H1 (cell line): Measurements from ENCODE around the gene CCDC33. TPM values are rescaled to one million over a fixed set of nuclear protein-coding genes. Genes with fewer than 3 reads are reported as not detected.

Experiments
- CTCF ChIA-PET: fragments of 300-600 bp; sonication (Branson Sonifier 250); formaldehyde crosslinking; loops from one replicate; lab custom pipeline; 2021; ENCODE audit not compliant: partially characterized antibody; lab: Charles Lee
- POLR2A ChIA-PET: fragments of 300-600 bp; sonication (Branson Sonifier 250); formaldehyde crosslinking; loops from one replicate; lab custom pipeline; 2021; ENCODE audit warnings: inconsistent platforms; ENCODE audit not compliant: partially characterized antibody; lab: Charles Lee
- DNase-seq, 2 experiments: peaks; one replicate each; pipeline versions ENCODE4 v3.0.0 to v3.0.0-alpha.2; 2010 to 2022; ENCODE audit warnings: low spot score in 2 of 2, low read depth in 1 of 2, mixed read lengths in 1 of 2
- FAIRE-seq: peaks from 2 replicates; lab custom pipeline; 2011; peaks lifted over from hg19 to GRCh38; lab: Jason Lieb, UNC
- H2AFZ ChIP-seq: 2 replicates; pipeline ENCODE4 v1.8.1; 2012; ENCODE audit warnings: low read length, inconsistent platforms
- H2AK5ac ChIP-seq: 2 replicates; pipeline ENCODE4 v1.6.1; 2013; ENCODE audit warnings: low read depth, low read length
- H2BK120ac ChIP-seq: replicated peaks from 2 replicates; pipeline ENCODE3; 2013; ENCODE audit warnings: low read depth, low read length, inconsistent platforms
- H2BK12ac ChIP-seq: 2 replicates; pipeline ENCODE4 v1.6.1; 2013; ENCODE audit warnings: low read depth, low read length
- H2BK15ac ChIP-seq: 2 replicates; pipeline ENCODE4 v1.6.1; 2013; ENCODE audit warnings: low read length
- H2BK20ac ChIP-seq: 2 replicates; pipeline ENCODE4 v1.6.1; 2013; ENCODE audit warnings: low read length
- H2BK5ac ChIP-seq: 2 replicates; pipeline ENCODE4 v1.6.1; 2013; ENCODE audit warnings: low read depth, low read length
- H3K14ac ChIP-seq: 2 replicates; pipeline ENCODE4 v1.6.1; 2013; ENCODE audit warnings: inconsistent platforms; ENCODE audit not compliant: insufficient read length
- H3K18ac ChIP-seq: 2 replicates; pipeline ENCODE4 v1.6.1; 2013; ENCODE audit warnings: low read length; ENCODE audit errors: extremely low read depth
- H3K23ac ChIP-seq: 2 replicates; pipeline ENCODE4 v1.6.1; 2013; ENCODE audit warnings: inconsistent platforms; ENCODE audit not compliant: insufficient read length
- H3K23me2 ChIP-seq: 2 replicates; pipeline ENCODE4 v1.6.1; 2013; ENCODE audit warnings: low read depth, low read length
- H3K27ac ChIP-seq: 2 replicates; pipeline ENCODE4 v1.6.1; 2011; ENCODE audit warnings: low read depth, low read length, inconsistent platforms
- H3K27me3 ChIP-seq, 4 experiments: replicated peaks in 1 of 4; 1 replicate in 1 of 4; 2 replicates in 3 of 4; pipeline versions ENCODE4 v1.6.1 to v1.8.1; 2011 to 2013; ENCODE audit warnings: low read length in 3 of 4, mild to moderate bottlenecking in 3 of 4, inconsistent platforms in 2 of 4, mixed read lengths in 2 of 4, moderate library complexity in 1 of 4; ENCODE audit not compliant: control insufficient read depth in 3 of 4, insufficient read depth in 3 of 4; ENCODE audit errors: extremely low read depth in 1 of 4
- H3K36me3 ChIP-seq, 4 experiments: 2 replicates each; pipeline versions ENCODE4 v1.6.1 to v1.8.1; 2011 to 2013; ENCODE audit warnings: mild to moderate bottlenecking in 4 of 4, low read length in 3 of 4, moderate library complexity in 2 of 4, control low read depth in 1 of 4, inconsistent platforms in 1 of 4; ENCODE audit not compliant: insufficient read depth in 4 of 4, control insufficient read depth in 2 of 4
- H3K4ac ChIP-seq: replicated peaks from 2 replicates; pipeline ENCODE3; 2013; ENCODE audit warnings: low read length, low read depth, mixed read lengths, inconsistent platforms; ENCODE audit not compliant: insufficient read length
- H3K4me1 ChIP-seq, 4 experiments: replicated peaks in 1 of 4; 1 replicate in 1 of 4; 2 replicates in 3 of 4; pipeline versions ENCODE4 v1.6.1 to v1.8.1; 2011 to 2013; ENCODE audit warnings: low read length in 3 of 4, inconsistent platforms in 2 of 4, mixed read lengths in 1 of 4; ENCODE audit not compliant: insufficient read depth in 4 of 4, control insufficient read depth in 3 of 4
- H3K4me2 ChIP-seq, 2 experiments: 2 replicates each; pipeline versions ENCODE4 v1.6.1 to v1.8.1; 2011 to 2013; ENCODE audit warnings: low read depth in 2 of 2, low read length in 2 of 2, control low read depth in 1 of 2, inconsistent platforms in 1 of 2, mild to moderate bottlenecking in 1 of 2; ENCODE audit not compliant: insufficient read depth in 1 of 2
- H3K4me3 ChIP-seq, 4 experiments: fragments of 200-600, 300-600 bp in 1 of 4; sonication (generic), shearing (Covaris generic), sonication (Bioruptor Twin) in 1 of 4; 2 replicates each; pipeline versions ENCODE4 v1.5.1 to v1.8.1; 2011 to 2016; ENCODE audit warnings: low read length in 4 of 4, low read depth in 3 of 4, control low read depth in 2 of 4, inconsistent platforms in 2 of 4, mild to moderate bottlenecking in 2 of 4, mixed read lengths in 1 of 4, moderate library complexity in 1 of 4; ENCODE audit not compliant: insufficient read depth in 2 of 4; ENCODE audit errors: extremely low read depth in 1 of 4
- H3K56ac ChIP-seq: replicated peaks from 2 replicates; pipeline ENCODE3; 2013; ENCODE audit warnings: low read depth, mild to moderate bottlenecking, mixed read lengths, low read length, inconsistent platforms; ENCODE audit not compliant: insufficient read length
- H3K79me1 ChIP-seq: 2 replicates; pipeline ENCODE4 v1.6.1; 2013; ENCODE audit warnings: low read depth, low read length, control low read depth
- H3K79me2 ChIP-seq, 2 experiments: 2 replicates each; pipeline versions ENCODE4 v1.6.1 to v1.8.1; 2012 to 2013; ENCODE audit warnings: low read length in 2 of 2, mild to moderate bottlenecking in 2 of 2, inconsistent platforms in 1 of 2; ENCODE audit not compliant: insufficient read depth in 2 of 2, control insufficient read depth in 1 of 2
- H3K9ac ChIP-seq, 4 experiments: replicated peaks in 1 of 4; 1 replicate in 1 of 4; 2 replicates in 3 of 4; pipeline versions ENCODE4 v1.6.1 to v1.8.1; 2011 to 2013; ENCODE audit warnings: low read depth in 3 of 4, low read length in 3 of 4, control low read depth in 2 of 4, mild to moderate bottlenecking in 2 of 4, moderate library complexity in 2 of 4, inconsistent platforms in 1 of 4; ENCODE audit errors: extremely low read depth in 1 of 4
- H3K9me3 ChIP-seq, 2 experiments: 2 replicates each; pipeline versions ENCODE4 v1.6.1 to v1.8.1; 2012 to 2013; ENCODE audit warnings: mild to moderate bottlenecking in 2 of 2, moderate library complexity in 2 of 2, control low read depth in 1 of 2, inconsistent platforms in 1 of 2, low read depth in 1 of 2, low read length in 1 of 2, mixed read lengths in 1 of 2; ENCODE audit not compliant: insufficient read depth in 2 of 2
- H4K20me1 ChIP-seq, 2 experiments: replicated peaks in 1 of 2; 2 replicates each; pipeline versions ENCODE3 to v1.8.1; 2011 to 2013; ENCODE audit warnings: inconsistent platforms in 2 of 2, low read length in 2 of 2, mild to moderate bottlenecking in 1 of 2; ENCODE audit not compliant: insufficient read depth in 2 of 2, control insufficient read depth in 1 of 2
- H4K5ac ChIP-seq: 2 replicates; pipeline ENCODE4 v1.6.1; 2013; ENCODE audit warnings: low read length, low read depth, mixed read lengths, inconsistent platforms; ENCODE audit not compliant: insufficient read length
- H4K8ac ChIP-seq: 2 replicates; pipeline ENCODE4 v1.8.0; 2013; ENCODE audit warnings: mild to moderate bottlenecking, moderate library complexity, low read length, inconsistent platforms; ENCODE audit not compliant: insufficient read depth; ENCODE audit errors: extremely low read depth
- H4K91ac ChIP-seq: replicated peaks from 2 replicates; pipeline ENCODE3; 2013; ENCODE audit warnings: low read length, mixed read lengths, inconsistent platforms; ENCODE audit not compliant: insufficient read length
- ASH2L ChIP-seq: fragments of 200-600, 300-600 bp; sonication (generic); IDR thresholded peaks from one replicate; pipeline ENCODE4 v1.7.1; 2017; ENCODE audit warnings: low read length
- BCL11A ChIP-seq, 2 experiments: IDR thresholded peaks; one replicate each; pipeline ENCODE4 v1.6.1; 2011; ENCODE audit warnings: low read depth in 2 of 2, low read length in 2 of 2, mild to moderate bottlenecking in 2 of 2
- CBX5 ChIP-seq: fragments of 300-800, 300-1000 bp; sonication (generic); IDR thresholded peaks from 2 replicates; pipeline ENCODE4 v1.7.1; 2016; ENCODE audit warnings: antibody characterized with exemption, low read length, low read depth
- CEBPB ChIP-seq: IDR thresholded peaks from 2 replicates; pipeline ENCODE4 v1.6.1; 2012; ENCODE audit warnings: low read depth, low read length
- EGR1 ChIP-seq: IDR thresholded peaks from 2 replicates; pipeline ENCODE4 v1.6.1; 2011; ENCODE audit warnings: low read depth, low read length, borderline replicate concordance
- FOSL1 ChIP-seq: IDR thresholded peaks from 2 replicates; pipeline ENCODE4 v1.6.1; 2011; ENCODE audit warnings: mild to moderate bottlenecking, low read depth, low read length, moderate library complexity; ENCODE audit not compliant: insufficient read depth
- JUND ChIP-seq: IDR thresholded peaks from 2 replicates; pipeline ENCODE4 v1.6.1; 2011; ENCODE audit warnings: mild to moderate bottlenecking, improper control_type of control experiment, low read length
- KDM4A ChIP-seq: IDR thresholded peaks from one replicate; pipeline ENCODE4 v1.7.1; 2012; ENCODE audit warnings: low read depth, mild to moderate bottlenecking, moderate library complexity, low read length, inconsistent platforms; ENCODE audit not compliant: severe bottlenecking
- RFX5 ChIP-seq: IDR thresholded peaks from 2 replicates; pipeline ENCODE4 v1.6.1; 2011; ENCODE audit warnings: low read depth, low read length, improper control_type of control experiment, borderline replicate concordance
- SUZ12 ChIP-seq: fragments of 200-600 bp; sonication (generic); IDR thresholded peaks from 2 replicates; pipeline ENCODE4 v1.6.1; 2012; ENCODE audit warnings: mild to moderate bottlenecking, inconsistent platforms, low read length, moderate library complexity, mixed read lengths
- WGBS, 2 experiments: shearing (Covaris generic) in 1 of 2; methylation state at CpG; one replicate each; pipeline versions ENCODE4 v1.1.6 to v1.1.7; 2013 to 2015; ENCODE audit warnings: low lambda C conversion rate in 2 of 2, mixed read lengths in 2 of 2, inconsistent platforms in 1 of 2, low coverage in 1 of 2, missing lambda C conversion rate in 1 of 2; ENCODE audit not compliant: insufficient replicate concordance in 2 of 2, insufficient coverage in 1 of 2, insufficient read length in 1 of 2; ENCODE audit errors: extremely low coverage in 1 of 2, missing lambda C conversion rate in 1 of 2; 5-methylcytosine and 5-hydroxymethylcytosine counted together
- polyA plus RNA-seq, 7 experiments: library from polyadenylated mRNA; depleted of rRNA in 3 of 7; stranded (reverse) in 5 of 7; unstranded in 2 of 7; fragments of >200 nt in 5 of 7; fragments of 200-250 nt in 2 of 7; gene quantifications; 1 replicate in 5 of 7; 2 replicates in 1 of 7; 4 replicates in 1 of 7; pipeline versions ENCODE4 v1.2.1 to v1.2.3, GENCODE V29; 2011 to 2013; ENCODE audit warnings: missing spikeins in 2 of 7, mixed read lengths in 2 of 7
- total RNA-seq: library from RNA; stranded (reverse); fragmentation: NEBNext Ultra II Directional; extraction: Animal tissue kit (Norgen Biotek cat#: 25700); gene quantifications from 2 replicates; pipeline ENCODE4 v1.2.1, GENCODE V29; 2021

CCDC33 gene
- total and polyA plus RNA-seq, 2 of the 8 experiments (the other 6 are each of a cell fraction or from before 2014, with no cell fraction given), result 2.0 to 2.7 TPM

DNA sequence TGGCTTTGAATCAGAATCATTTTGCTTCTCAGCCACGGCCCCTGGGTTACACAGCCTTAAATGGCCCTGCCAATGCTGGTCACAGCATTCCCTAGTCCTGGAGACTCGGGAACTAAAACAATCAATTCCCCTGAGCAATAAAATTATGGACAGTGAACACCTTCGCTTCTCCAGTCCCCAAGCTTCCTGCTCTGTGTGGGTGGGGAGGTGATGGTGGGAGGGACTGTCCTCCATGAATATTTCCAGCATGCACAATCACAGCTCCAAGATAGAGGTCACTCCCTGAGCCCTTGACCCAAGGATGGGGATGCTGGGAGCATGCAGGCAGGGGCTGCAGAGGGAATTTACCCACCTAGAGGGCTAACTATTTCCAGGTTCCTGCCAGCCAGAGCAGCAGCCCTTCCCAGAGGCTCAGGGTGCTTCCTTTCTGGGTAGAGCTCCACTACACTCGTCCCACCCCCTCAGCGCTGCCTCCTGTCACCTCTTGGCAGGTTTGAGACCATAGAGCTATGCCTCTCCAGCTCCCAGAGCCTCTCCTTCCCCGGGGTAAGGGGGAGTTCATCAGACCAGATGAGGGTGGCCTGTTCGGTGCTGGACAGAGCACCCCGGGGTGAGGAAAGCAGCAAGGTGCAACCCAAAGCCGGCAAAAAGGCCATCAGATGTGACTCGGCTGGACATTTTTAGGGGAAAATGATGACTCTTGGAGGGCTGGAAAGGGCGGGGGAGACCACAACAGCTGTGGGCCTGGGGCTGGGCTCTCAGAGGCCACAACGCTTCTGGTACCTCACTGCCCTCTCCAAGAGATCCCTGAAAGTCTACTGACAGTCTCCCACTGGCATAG lies 14.5 kb upstream of the CCDC33 start:
- H3K4me1 ChIP-seq, result peaks cover 3 to 44% (median 30%) of the 10 kb centered on the region in 4 experiments
- ChIA-PET CTCF (interaction anchor here (0.7 to 3.2 kb wide), 23 partner anchors 9 to 101 kb away, joined by 3 to 16 read pairs (median 4); partner anchors contain the start of genes ISLR and STRA6), POLR2A (interaction anchor here (0.7 to 6.0 kb wide), 14 partner anchors 10 to 100 kb away, joined by 3 to 44 read pairs (median 4); partner anchors contain the start of gene STRA6)
- 44% methylated on average over 12 of the region's 12 CpGs; no CpG with 5 or more reads in 1 of the 2 experiments for WGBS, 2 experiments
- no peak overlapping the region for H4K5ac ChIP-seq
- H2AFZ ChIP-seq, result no peak overlapping the region
- H3K79me1 ChIP-seq, result no peaks in the 10 kb centered on the region
- H4K20me1 ChIP-seq, result peaks cover 3 to 5% of the 10 kb centered on the region in 2 experiments
- no peak overlapping the region for H3K23ac ChIP-seq
- DNase-seq (peak in 1 of 2 experiments; percentile 49), FAIRE-seq (no peak)
- H4K8ac ChIP-seq, result no peak overlapping the region
- no peak overlapping the region for H3K4ac ChIP-seq
- H2BK5ac ChIP-seq, result no peak overlapping the region
- no peaks in the 10 kb centered on the region; the same call in 1 of the 2 replicates for H3K23me2 ChIP-seq
- H3K79me2 ChIP-seq, result no peaks in the 10 kb centered on the region
- H2AK5ac ChIP-seq, result no peak overlapping the region
- H3K4me3 ChIP-seq, result no peak overlapping the region
- H3K56ac ChIP-seq, result no peak overlapping the region
- no peak overlapping the region for H2BK15ac ChIP-seq
- no peak overlapping the region for H2BK120ac ChIP-seq
- H2BK20ac ChIP-seq, result no peak overlapping the region
- no peak overlapping the region for H4K91ac ChIP-seq
- H3K27ac ChIP-seq, result no peak overlapping the region
- no peaks in the 10 kb centered on the region for H3K36me3 ChIP-seq
- H3K9me3 ChIP-seq, result no peaks in the 10 kb centered on the region
- peaks cover 23 to 86% (median 78%) of the 10 kb centered on the region in 4 experiments for H3K27me3 ChIP-seq
- no peak overlapping the region for H2BK12ac ChIP-seq
- peak overlapping the region; percentile 11 to 57; a peak in 2 of 4 replicates for H3K4me2 ChIP-seq
- no peak overlapping the region for H3K14ac ChIP-seq
- no peak overlapping the region for H3K18ac ChIP-seq
- no peak overlapping the region for H3K9ac ChIP-seq
- TF ChIP-seq ASH2L, result no peak
- TF ChIP-seq KDM4A, result no peak
- no peak for TF ChIP-seq FOSL1
- no peak for TF ChIP-seq CEBPB
- 0 out of 2 replicates have a peak, but pooled peaks have one; percentile 21 for TF ChIP-seq SUZ12
- TF ChIP-seq CBX5, result no peak
- no peak for TF ChIP-seq RFX5
- no peak for TF ChIP-seq EGR1
- TF ChIP-seq JUND, result no peak
- TF ChIP-seq BCL11A (IDR thresholded peaks at IDR 0.05; ENCODE audit: low read depth in 2 of 2, low read length in 2 of 2), result no peak
